ENCODE results near the gene JAKMIP1.
"Not testable (repeated sequence)": the region's sequence is repeated elsewhere in the genome, so short reads cannot be mapped to it uniquely, and the experiment has no call there.

The JAKMIP1 gene

DNA sequence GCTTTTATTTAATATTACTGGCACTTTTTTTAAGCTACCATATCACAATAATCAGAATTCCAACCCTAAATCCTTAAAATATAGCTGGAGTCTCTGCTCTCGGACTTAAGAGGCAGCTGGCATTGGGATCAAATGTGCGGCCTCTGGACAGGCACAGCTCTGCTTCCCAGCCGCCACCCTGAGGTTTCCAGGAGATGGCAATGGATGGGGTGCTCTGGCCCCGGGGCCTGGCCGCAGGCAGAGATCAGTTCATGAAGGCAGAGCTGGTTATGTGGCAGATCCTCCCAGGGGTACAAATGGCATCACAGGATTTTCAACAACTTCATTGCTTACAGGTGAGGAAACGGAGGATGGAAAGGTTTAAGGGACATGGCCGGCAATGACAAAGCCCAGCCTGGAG lies 57.8 kb downstream of the JAKMIP1 start:
- no peaks in the 10 kb centered on the region for H3K79me2 ChIP-seq (ENCODE audit: insufficient read depth, low read length)
- H3F3A ChIP-seq (ENCODE audit: low read depth), result no peaks in the 10 kb centered on the region
- no peaks in the 10 kb centered on the region for H3K9me2 ChIP-seq (replicated peaks; ENCODE audit: low read depth, low read length)
- no peaks in the 10 kb centered on the region for H3K9me3 ChIP-seq (ENCODE audit: insufficient read depth, low read depth, low read length)
- no peak overlapping the region for H3K9ac ChIP-seq (ENCODE audit: low read depth, low read length, poor library complexity, severe bottlenecking)
- H4K20me1 ChIP-seq (ENCODE audit: insufficient read depth, low read length, poor library complexity, severe bottlenecking), result no peaks in the 10 kb centered on the region
- no peak overlapping the region for H2AFZ ChIP-seq (ENCODE audit: low read length)
- H3K4me3 ChIP-seq (ENCODE audit: low read length, poor library complexity, severe bottlenecking), result no peak overlapping the region
- TF ChIP-seq CTCF (conservative IDR thresholded peaks at IDR 0.05; ENCODE audit: low read length), result no peak
- TF ChIP-seq EZH2phosphoT487 (IDR thresholded peaks at IDR 0.05; ENCODE audit: borderline replicate concordance), result no peak
- no peaks in the 10 kb centered on the region for H3K36me3 ChIP-seq (ENCODE audit: insufficient read depth, low read length)
- H3K4me2 ChIP-seq (ENCODE audit: low read depth, low read length, poor library complexity, severe bottlenecking), result no peak overlapping the region
- H3K4me1 ChIP-seq (ENCODE audit: insufficient read depth, low read length, poor library complexity, severe bottlenecking), result no peaks in the 10 kb centered on the region
- no peaks in the 10 kb centered on the region for H3K27me3 ChIP-seq (ENCODE audit: insufficient read depth, low read length, poor library complexity, severe bottlenecking)

GRCh38 chr4:6141554-6141953 lies 58.8 kb downstream of the JAKMIP1 start:
- Histone ChIP-seq H4K20me1 (ENCODE audit: insufficient read depth, low read length, poor library complexity, severe bottlenecking) (no peaks in the 10 kb centered on the region), H3F3A (ENCODE audit: low read depth) (no peaks in the 10 kb centered on the region), H3K27me3 (ENCODE audit: insufficient read depth, low read length, poor library complexity, severe bottlenecking) (no peaks in the 10 kb centered on the region), H3K79me2 (ENCODE audit: insufficient read depth, low read length) (no peaks in the 10 kb centered on the region), H2AFZ (ENCODE audit: low read length) (no peak overlapping the region), H3K9me2 (replicated peaks; ENCODE audit: low read depth, low read length) (no peaks in the 10 kb centered on the region), H3K36me3 (ENCODE audit: insufficient read depth, low read length) (no peaks in the 10 kb centered on the region), H3K4me3 (ENCODE audit: low read length, poor library complexity, severe bottlenecking) (no peak overlapping the region), H3K4me1 (ENCODE audit: insufficient read depth, low read length, poor library complexity, severe bottlenecking) (no peaks in the 10 kb centered on the region), H3K4me2 (ENCODE audit: low read depth, low read length, poor library complexity, severe bottlenecking) (no peak overlapping the region), H3K9ac (ENCODE audit: low read depth, low read length, poor library complexity, severe bottlenecking) (no peak overlapping the region), H3K9me3 (ENCODE audit: insufficient read depth, low read depth, low read length) (no peaks in the 10 kb centered on the region)
- TF ChIP-seq EZH2phosphoT487 (IDR thresholded peaks at IDR 0.05; ENCODE audit: borderline replicate concordance) (no peak), CTCF (conservative IDR thresholded peaks at IDR 0.05; ENCODE audit: low read length) (no peak)

DNA sequence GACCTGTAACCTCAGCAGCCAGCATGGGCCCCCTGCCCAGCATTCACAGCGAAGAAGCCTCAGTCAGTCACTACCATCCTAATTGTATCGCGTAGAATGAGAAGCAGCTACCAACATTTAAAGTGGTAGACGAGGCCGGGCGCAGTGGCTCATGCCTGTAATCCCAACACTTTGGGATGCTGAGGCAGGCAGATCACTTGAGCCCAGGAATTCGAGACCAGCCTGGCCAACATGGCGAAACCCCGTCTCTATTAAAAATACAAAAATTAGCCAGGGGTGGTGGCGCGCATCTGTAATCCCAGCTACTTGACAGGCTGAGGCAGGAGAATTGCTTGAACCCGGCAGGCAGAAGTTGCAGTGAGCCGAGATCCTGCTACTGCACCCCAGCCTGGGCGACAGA lies 59.3 kb downstream of the JAKMIP1 start:
- H3K4me1 ChIP-seq (ENCODE audit: insufficient read depth, low read length, poor library complexity, severe bottlenecking); H3K4me3 ChIP-seq (ENCODE audit: low read length, poor library complexity, severe bottlenecking); H3K9me3 ChIP-seq (ENCODE audit: insufficient read depth, low read depth, low read length); H3F3A ChIP-seq (ENCODE audit: low read depth); H4K20me1 ChIP-seq (ENCODE audit: insufficient read depth, low read length, poor library complexity, severe bottlenecking); H3K36me3 ChIP-seq (ENCODE audit: insufficient read depth, low read length); H3K79me2 ChIP-seq (ENCODE audit: insufficient read depth, low read length); H3K9me2 ChIP-seq (replicated peaks; ENCODE audit: low read depth, low read length); H3K4me2 ChIP-seq (ENCODE audit: low read depth, low read length, poor library complexity, severe bottlenecking); H3K9ac ChIP-seq (ENCODE audit: low read depth, low read length, poor library complexity, severe bottlenecking); H3K27me3 ChIP-seq (ENCODE audit: insufficient read depth, low read length, poor library complexity, severe bottlenecking); H2AFZ ChIP-seq (ENCODE audit: low read length): not testable (repeated sequence)

GRCh38 chr4:6137747-6138135 lies 62.6 kb downstream of the JAKMIP1 start:
- Histone ChIP-seq H3K9me3 (ENCODE audit: insufficient read depth, low read depth, low read length) (no peaks in the 10 kb centered on the region), H3K4me2 (ENCODE audit: low read depth, low read length, poor library complexity, severe bottlenecking) (no peak overlapping the region), H3K79me2 (ENCODE audit: insufficient read depth, low read length) (no peaks in the 10 kb centered on the region), H4K20me1 (ENCODE audit: insufficient read depth, low read length, poor library complexity, severe bottlenecking) (no peaks in the 10 kb centered on the region), H3K27me3 (ENCODE audit: insufficient read depth, low read length, poor library complexity, severe bottlenecking) (no peaks in the 10 kb centered on the region), H3K4me1 (ENCODE audit: insufficient read depth, low read length, poor library complexity, severe bottlenecking) (no peaks in the 10 kb centered on the region), H3F3A (ENCODE audit: low read depth) (no peaks in the 10 kb centered on the region), H3K36me3 (ENCODE audit: insufficient read depth, low read length) (no peaks in the 10 kb centered on the region), H3K9ac (ENCODE audit: low read depth, low read length, poor library complexity, severe bottlenecking) (no peak overlapping the region), H3K4me3 (ENCODE audit: low read length, poor library complexity, severe bottlenecking) (no peak overlapping the region), H3K9me2 (replicated peaks; ENCODE audit: low read depth, low read length) (no peaks in the 10 kb centered on the region), H2AFZ (ENCODE audit: low read length) (no peak overlapping the region)
- TF ChIP-seq EZH2phosphoT487 (IDR thresholded peaks at IDR 0.05; ENCODE audit: borderline replicate concordance), result no peak
- no peak for TF ChIP-seq CTCF (conservative IDR thresholded peaks at IDR 0.05; ENCODE audit: low read length)

Measured in Loucy (cell line).